OCI-LY7 (cell line): ENCODE measurements around the gene BECN2. TPM values are rescaled to one million over a fixed set of nuclear protein-coding genes. Genes with fewer than 3 reads are reported as not detected.

Source experiments
- BruUV-seq: library from RNA; stranded (reverse); fragments of 400-500 nt; replicated peaks from 2 replicates; lab custom pipeline; 2021; lab: Mats Ljungman, UMichigan
- CTCF ChIA-PET: fragments of 300-600 bp; sonication (Branson Sonifier 250); formaldehyde crosslinking; loops from one replicate; lab custom pipeline; 2022; ENCODE audit warnings: antibody characterized with exemption; ENCODE audit not compliant: unreplicated experiment; lab: Charles Lee
- POLR2A ChIA-PET: fragments of 300-600 bp; sonication (Branson Sonifier 250); formaldehyde crosslinking; loops from one replicate; lab custom pipeline; 2022; ENCODE audit warnings: antibody characterized with exemption; lab: Charles Lee
- DNase-seq: peaks from one replicate; pipeline ENCODE4 v3.0.0-alpha.2; 2015; ENCODE audit warnings: low spot score
- H2AFZ ChIP-seq: fragments of 200-600 bp; sonication (generic), shearing (Covaris generic); 2 replicates; pipeline ENCODE4 v1.6.1; 2014; ENCODE audit warnings: mild to moderate bottlenecking, antibody characterized with exemption, low read length, moderate library complexity
- H3K27ac ChIP-seq: fragments of 200-600 bp; sonication (generic); 2 replicates; pipeline ENCODE4 v1.5.1; 2014; ENCODE audit warnings: mixed run types, low read depth, mild to moderate bottlenecking, moderate library complexity, low read length, inconsistent platforms; ENCODE audit not compliant: poor library complexity, severe bottlenecking
- H3K36me3 ChIP-seq: fragments of 200-600 bp; sonication (generic); 2 replicates; pipeline ENCODE4 v1.6.1; 2014; ENCODE audit warnings: mild to moderate bottlenecking, antibody characterized with exemption, low read length, moderate library complexity, mixed read lengths; ENCODE audit not compliant: insufficient read depth
- H3K4me1 ChIP-seq: fragments of 200-600 bp; sonication (generic); 2 replicates; pipeline ENCODE4 v1.5.1; 2014; ENCODE audit warnings: mild to moderate bottlenecking, low read length; ENCODE audit not compliant: insufficient read depth, poor library complexity, severe bottlenecking
- H3K4me2 ChIP-seq: fragments of 200-600 bp; sonication (generic); 2 replicates; pipeline ENCODE4 v1.6.1; 2014; ENCODE audit warnings: mild to moderate bottlenecking, low read length
- H3K4me3 ChIP-seq: fragments of 200-600 bp; sonication (generic); 2 replicates; pipeline ENCODE4 v1.5.1; 2014; ENCODE audit warnings: mild to moderate bottlenecking, low read depth, low read length; ENCODE audit not compliant: poor library complexity, severe bottlenecking
- H3K79me2 ChIP-seq: fragments of 200-600 bp; sonication (generic); 2 replicates; pipeline ENCODE4 v1.6.1; 2016; ENCODE audit warnings: low read depth, mild to moderate bottlenecking, low read length, moderate library complexity, mixed read lengths; ENCODE audit not compliant: insufficient read depth
- H3K9me2 ChIP-seq: fragments of 200-600 bp; sonication (generic); 2 replicates; pipeline ENCODE4 v1.6.1; 2016; ENCODE audit warnings: mild to moderate bottlenecking, low read length, mixed read lengths; ENCODE audit not compliant: insufficient read depth
- H3K9me3 ChIP-seq: fragments of 200-600 bp; sonication (generic); 2 replicates; pipeline ENCODE4 v1.6.1; 2014; ENCODE audit warnings: mild to moderate bottlenecking, mixed run types, low read length, mixed read lengths
- H4K20me1 ChIP-seq: fragments of 200-600 bp; sonication (generic); 2 replicates; pipeline ENCODE4 v1.6.1; 2014; ENCODE audit warnings: mild to moderate bottlenecking, antibody characterized with exemption, low read length, moderate library complexity, mixed read lengths; ENCODE audit not compliant: insufficient read depth
- CTCF ChIP-seq: fragments of 200-600 bp; sonication (generic); conservative IDR thresholded peaks from 2 replicates; pipeline ENCODE4 v1.5.1; 2014; ENCODE audit warnings: mild to moderate bottlenecking, antibody characterized with exemption, low read length, moderate library complexity, mixed read lengths
- EZH2phosphoT487 ChIP-seq: fragments of 200-600 bp; sonication (generic); IDR thresholded peaks from 2 replicates; pipeline ENCODE4 v1.6.1; 2018; ENCODE audit warnings: low read depth, borderline replicate concordance, mild to moderate bottlenecking, mixed run types, antibody characterized with exemption, low read length, moderate library complexity, mixed read lengths
- intact Hi-C: fragments of 100-400 bp; cut with micrococcal nuclease; formaldehyde crosslinking; loops from one replicate; pipeline ENCODE4 v1.10.0; 2022; ENCODE audit not compliant: unreplicated experiment
- total RNA-seq, 2 experiments: library from RNA; depleted of rRNA in 1 of 2; stranded (reverse); fragments of >200 nt in 1 of 2; shearing (Covaris generic) in 1 of 2; gene quantifications; 2 replicates each; pipeline ENCODE4 v1.2.3, GENCODE V29; 2014 to 2022

The BECN2 gene
- total RNA-seq, 2 experiments from 2014 or later = not detected

- Histone ChIP-seq H3K9me2 (no peaks in the 10 kb centered on the region), H3K79me2 (no peaks in the 10 kb centered on the region), H3K27ac (no peak overlapping the region), H4K20me1 (no peaks in the 10 kb centered on the region), H2AFZ (no peak overlapping the region), H3K9me3 (no peaks in the 10 kb centered on the region), H3K36me3 (no peaks in the 10 kb centered on the region), H3K4me3 (no peak overlapping the region), H3K4me2 (no peak overlapping the region), H3K4me1 (no peaks in the 10 kb centered on the region)
- ChIA-PET CTCF (no interaction called here), POLR2A (no interaction called here)
- intact Hi-C loops = no loop called here
- TF ChIP-seq EZH2phosphoT487 = no peak
- no peak for DNase-seq
- BruUV-seq = no TSS peak
Observed at GRCh38 chr1:241990040-241990439, 32.5 kb downstream of the BECN2 start.

- CTCF ChIA-PET = no interaction called here
Observed at GRCh38 chr1:241992734-241993133, 35.2 kb downstream of the BECN2 start.

GRCh38 chr1:241994171-241994570 lies 36.6 kb downstream of the BECN2 start:
- Histone ChIP-seq H3K9me3 (no peaks in the 10 kb centered on the region), H4K20me1 (no peaks in the 10 kb centered on the region), H3K4me2 (no peak overlapping the region), H3K4me1 (no peaks in the 10 kb centered on the region), H3K79me2 (no peaks in the 10 kb centered on the region), H3K27ac (no peak overlapping the region), H3K36me3 (no peaks in the 10 kb centered on the region), H2AFZ (no peak overlapping the region), H3K4me3 (no peak overlapping the region), H3K9me2 (no peaks in the 10 kb centered on the region)
- no peak for TF ChIP-seq CTCF
- TF ChIP-seq EZH2phosphoT487 = no peak
- intact Hi-C loops = no loop called here
- BruUV-seq = no TSS peak
- ChIA-PET POLR2A (interaction anchor here (0.7 kb wide), 1 partner anchor 413 kb away, joined by 4 read pairs; no protein-coding TSS in a partner anchor), CTCF (interaction anchor here (0.6 to 1.1 kb wide), 2 partner anchors 8 to 20 kb away, joined by 3 to 9 read pairs; no protein-coding TSS in a partner anchor)
- no peak for DNase-seq

More at GRCh38 chr1:241992734-241993133, 35.2 kb downstream of the BECN2 start:
- no peaks in the 10 kb centered on the region for H3K4me1 ChIP-seq
- POLR2A ChIA-PET = interaction anchor here (0.6 kb wide), 1 partner anchor 835 kb away, joined by 3 read pairs; no protein-coding TSS in a partner anchor
- no peaks in the 10 kb centered on the region for H3K36me3 ChIP-seq
- H3K9me2 ChIP-seq = no peaks in the 10 kb centered on the region
- DNase-seq = no peak
- H3K4me3 ChIP-seq = no peak overlapping the region
- TF ChIP-seq EZH2phosphoT487 (no peak), CTCF (no peak)
- H3K9me3 ChIP-seq = no peaks in the 10 kb centered on the region
- no peaks in the 10 kb centered on the region for H4K20me1 ChIP-seq
- no peak overlapping the region for H3K27ac ChIP-seq
- H3K79me2 ChIP-seq = no peaks in the 10 kb centered on the region
- intact Hi-C loops = no loop called here
- no TSS peak for BruUV-seq
- H2AFZ ChIP-seq = no peak overlapping the region
- no peak overlapping the region for H3K4me2 ChIP-seq
